Activated CD4-positive, alpha-beta T cell treated with anti-CD3 and anti-CD28 coated beads, Interleukin-2, amount 50 U/mL, for 1 hour (primary cell): ENCODE measurements around the gene PGAP3.
"Not testable (repeated sequence)": the region's sequence is repeated elsewhere in the genome, so short reads cannot be mapped to it uniquely, and the experiment has no call there.

Experiments
- DNase-seq: peaks from one replicate; pipeline ENCODE4 v3.0.0-alpha.2; 2020

PGAP3 gene

GRCh38 chr17:39715375-39716072 is 27.7 kb upstream of the PGAP3 start:
- DNase-seq: no peak

DNA sequence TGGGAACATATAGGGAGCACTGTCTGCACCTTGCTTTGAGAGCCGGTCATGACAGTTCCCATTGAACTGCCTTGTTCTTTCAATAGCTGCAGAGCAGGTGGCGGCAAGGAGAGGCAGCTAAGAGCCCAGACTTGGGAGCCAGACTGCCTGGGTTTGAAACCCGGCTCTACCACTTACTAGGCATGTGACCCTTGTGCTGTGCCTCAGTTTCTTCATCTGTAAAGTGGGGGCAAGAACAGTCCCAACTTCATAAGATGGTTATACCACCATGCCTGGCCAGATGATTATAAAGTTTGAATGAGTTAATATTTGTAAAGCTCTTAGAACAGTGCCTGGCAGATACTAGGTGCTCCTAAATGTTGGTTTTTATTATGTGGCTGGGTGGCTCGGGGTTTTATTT is 26.4 kb upstream of the PGAP3 start:
- no peak for DNase-seq

- no peak for DNase-seq
Measured at GRCh38 chr17:39711851-39712250, 24.0 kb upstream of the PGAP3 start.

- not testable (repeated sequence) for DNase-seq
Measured at GRCh38 chr17:39711071-39711470, 23.2 kb upstream of the PGAP3 start.

GRCh38 chr17:39709998-39710964 is 22.4 kb upstream of the PGAP3 start:
- no peak for DNase-seq

GRCh38 chr17:39709319-39709997 is 21.6 kb upstream of the PGAP3 start:
- no peak for DNase-seq

- DNase-seq: no peak
Measured at GRCh38 chr17:39706921-39707337, 19.1 kb upstream of the PGAP3 start.

DNA sequence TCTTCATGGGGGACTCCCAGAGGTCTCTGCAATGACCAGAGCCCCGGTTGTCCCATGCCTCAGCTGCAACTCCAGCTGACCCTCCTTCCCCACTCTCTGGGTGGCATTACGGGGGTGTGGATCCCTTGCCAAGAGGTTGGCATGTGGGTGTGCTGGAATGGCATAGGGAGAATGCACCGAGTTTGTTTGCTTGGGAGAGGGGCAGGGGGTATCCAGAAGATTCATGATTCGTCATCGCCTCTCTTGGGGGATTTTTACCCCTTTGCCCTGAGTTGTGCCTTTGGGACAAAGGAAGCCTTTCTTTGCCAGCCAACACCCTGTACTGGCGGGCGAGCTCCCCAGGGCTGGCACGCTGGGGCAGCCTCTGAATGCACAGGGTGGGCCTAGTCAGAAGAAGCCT is 18.5 kb upstream of the PGAP3 start:
- DNase-seq: no peak

GRCh38 chr17:39705786-39706348 is 18.0 kb upstream of the PGAP3 start:
- no peak for DNase-seq

GRCh38 chr17:39704821-39705551 is 17.1 kb upstream of the PGAP3 start:
- DNase-seq: no peak

- DNase-seq: no peak
Measured at GRCh38 chr17:39703913-39704312, 16.1 kb upstream of the PGAP3 start.

GRCh38 chr17:39702901-39703893 is 15.3 kb upstream of the PGAP3 start:
- DNase-seq: no peak

- no peak for DNase-seq
Measured at GRCh38 chr17:39701784-39702422, 14.0 kb upstream of the PGAP3 start.

GRCh38 chr17:39701012-39701783 is 13.3 kb upstream of the PGAP3 start:
- DNase-seq: no peak

DNA sequence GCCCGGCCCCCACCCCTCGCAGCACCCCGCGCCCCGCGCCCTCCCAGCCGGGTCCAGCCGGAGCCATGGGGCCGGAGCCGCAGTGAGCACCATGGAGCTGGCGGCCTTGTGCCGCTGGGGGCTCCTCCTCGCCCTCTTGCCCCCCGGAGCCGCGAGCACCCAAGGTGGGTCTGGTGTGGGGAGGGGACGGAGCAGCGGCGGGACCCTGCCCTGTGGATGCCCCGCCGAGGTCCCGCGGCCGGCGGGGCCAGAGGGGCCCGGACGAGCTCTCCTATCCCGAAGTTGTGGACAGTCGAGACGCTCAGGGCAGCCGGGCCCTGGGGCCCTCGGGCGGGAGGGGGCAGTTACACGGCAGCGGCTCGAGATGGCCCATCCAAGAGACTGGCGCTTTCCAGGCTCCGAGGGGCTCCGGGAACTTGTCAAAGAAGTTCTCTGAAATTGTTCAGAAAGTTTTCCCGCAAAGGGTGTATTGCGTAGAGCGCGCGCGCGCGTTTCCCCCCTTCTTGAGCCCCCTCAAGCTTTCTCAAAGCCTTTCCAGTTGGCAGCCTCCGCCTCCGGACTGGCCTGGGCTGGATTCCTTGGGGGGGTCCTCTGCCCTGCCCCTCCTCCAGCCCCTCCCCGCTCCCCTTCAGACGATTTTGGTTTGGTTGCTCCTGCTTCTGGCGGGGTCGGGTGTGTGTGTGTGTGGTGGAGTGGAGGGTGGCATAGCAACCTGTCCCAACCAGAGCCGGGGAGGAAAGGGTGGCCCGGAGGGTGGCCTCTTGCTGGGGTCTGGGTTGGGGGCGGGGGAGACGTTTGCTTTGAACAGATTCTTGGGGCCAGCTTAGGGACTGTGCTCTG is 12.5 kb upstream of the PGAP3 start:
- no peak for DNase-seq

DNA sequence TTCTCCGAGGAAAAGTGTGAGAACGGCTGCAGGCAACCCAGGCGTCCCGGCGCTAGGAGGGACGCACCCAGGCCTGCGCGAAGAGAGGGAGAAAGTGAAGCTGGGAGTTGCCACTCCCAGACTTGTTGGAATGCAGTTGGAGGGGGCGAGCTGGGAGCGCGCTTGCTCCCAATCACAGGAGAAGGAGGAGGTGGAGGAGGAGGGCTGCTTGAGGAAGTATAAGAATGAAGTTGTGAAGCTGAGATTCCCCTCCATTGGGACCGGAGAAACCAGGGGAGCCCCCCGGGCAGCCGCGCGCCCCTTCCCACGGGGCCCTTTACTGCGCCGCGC is 11.9 kb upstream of the PGAP3 start, which contains the start of gene ERBB2:
TSS of gene ERBB2 (plus strand) at position 247 of the 330 bp plus-strand sequence. CDS start 175 bp downstream, outside the sequence.
- DNase-seq: no peak

DNA sequence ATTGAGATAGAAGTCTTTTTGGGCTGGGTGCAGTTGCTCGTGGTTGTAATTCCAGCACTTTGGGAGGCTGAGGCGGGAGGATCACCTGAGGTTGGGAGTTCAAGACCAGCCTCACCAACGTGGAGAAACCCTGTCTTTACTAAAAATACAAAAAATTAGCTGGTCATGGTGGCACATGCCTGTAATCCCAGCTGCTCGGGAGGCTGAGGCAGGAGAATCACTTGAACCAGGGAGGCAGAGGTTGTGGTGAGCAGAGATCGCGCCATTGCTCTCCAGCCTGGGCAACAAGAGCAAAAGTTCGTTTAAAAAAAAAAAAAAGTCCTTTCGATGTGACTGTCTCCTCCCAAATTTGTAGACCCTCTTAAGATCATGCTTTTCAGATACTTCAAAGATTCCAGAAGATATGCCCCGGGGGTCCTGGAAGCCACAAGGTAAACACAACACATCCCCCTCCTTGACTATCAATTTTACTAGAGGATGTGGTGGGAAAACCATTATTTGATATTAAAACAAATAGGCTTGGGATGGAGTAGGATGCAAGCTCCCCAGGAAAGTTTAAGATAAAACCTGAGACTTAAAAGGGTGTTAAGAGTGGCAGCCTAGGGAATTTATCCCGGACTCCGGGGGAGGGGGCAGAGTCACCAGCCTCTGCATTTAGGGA is 11.4 kb upstream of the PGAP3 start:
- not testable (repeated sequence) for DNase-seq

GRCh38 chr17:39697961-39698360 is 10.1 kb upstream of the PGAP3 start:
- no peak for DNase-seq
